NCI-H2107 (cell line): Measurements from ENCODE around the gene ATP9A.

Experiments
- DNase-seq: peaks from one replicate; lab custom pipeline; 2025; lab: John Stamatoyannopoulos, UW

Gene ATP9A

DNA sequence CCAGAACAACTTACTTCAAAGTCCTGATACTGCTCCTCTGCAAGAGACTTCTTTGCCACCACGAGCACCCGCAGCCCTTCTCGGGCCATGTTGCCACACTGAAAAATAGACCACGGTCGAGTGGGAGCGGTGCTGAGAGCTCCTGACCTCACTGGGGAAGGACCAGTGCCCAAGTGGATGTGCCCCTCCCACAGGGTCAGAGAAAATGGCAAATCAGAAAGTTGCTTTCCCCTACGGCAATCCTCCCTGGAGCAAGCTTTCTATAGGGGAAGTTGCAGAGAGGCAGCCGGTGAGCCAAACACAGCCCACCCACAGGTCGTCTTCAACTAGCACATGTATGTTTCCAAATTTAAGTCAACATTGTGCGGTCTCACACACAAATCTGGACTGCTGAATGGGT is 140.6 kb downstream of the ATP9A start:
- no peak for DNase-seq

DNA sequence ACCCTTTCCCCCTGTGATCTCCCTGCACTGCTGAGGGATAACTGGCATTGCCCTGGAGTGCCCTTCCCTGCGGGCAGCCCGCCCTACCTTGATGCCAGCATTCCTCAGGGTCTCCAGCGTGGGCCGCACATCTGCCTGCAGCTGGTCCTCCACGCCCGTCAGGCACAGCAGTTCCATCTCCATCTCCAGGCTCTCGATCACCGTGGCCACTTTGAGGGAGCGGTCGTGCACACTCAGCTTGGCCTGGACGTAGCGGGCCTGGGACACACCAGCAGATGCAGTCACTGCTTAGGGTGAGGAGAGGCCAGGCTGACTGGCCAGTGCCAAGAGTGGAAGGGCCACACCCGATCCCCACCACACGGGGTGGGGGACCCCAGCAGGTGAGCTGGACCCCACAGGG is 143.1 kb downstream of the ATP9A start:
- no peak for DNase-seq

DNA sequence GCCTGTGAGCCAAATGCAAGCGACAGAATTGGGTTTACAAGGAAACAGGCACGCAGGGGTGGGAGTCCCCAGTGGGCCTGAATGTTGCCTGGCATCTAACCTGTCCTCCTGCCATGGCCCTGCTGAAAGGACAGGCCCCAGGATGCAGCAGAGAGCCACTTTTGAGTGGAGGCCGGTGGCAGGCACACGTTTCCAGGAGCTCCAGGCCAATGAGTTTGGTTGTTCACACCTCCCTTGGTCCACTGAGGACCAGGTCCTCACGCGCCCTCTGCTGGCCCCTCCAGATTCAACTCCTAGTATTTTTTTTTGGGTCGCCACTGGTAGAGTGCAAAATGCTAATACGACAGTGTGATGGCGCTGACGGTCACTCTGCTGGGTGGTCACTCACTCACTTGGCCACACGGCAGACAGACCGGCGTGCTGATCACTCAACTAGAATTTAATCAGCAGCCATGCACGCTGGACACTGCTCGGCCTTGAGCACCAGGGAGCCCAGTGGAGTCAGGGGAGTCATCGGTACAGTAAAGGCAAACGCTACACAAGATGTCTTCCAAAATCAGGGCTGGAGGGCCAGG is 143.9 kb downstream of the ATP9A start:
- no peak for DNase-seq

DNA sequence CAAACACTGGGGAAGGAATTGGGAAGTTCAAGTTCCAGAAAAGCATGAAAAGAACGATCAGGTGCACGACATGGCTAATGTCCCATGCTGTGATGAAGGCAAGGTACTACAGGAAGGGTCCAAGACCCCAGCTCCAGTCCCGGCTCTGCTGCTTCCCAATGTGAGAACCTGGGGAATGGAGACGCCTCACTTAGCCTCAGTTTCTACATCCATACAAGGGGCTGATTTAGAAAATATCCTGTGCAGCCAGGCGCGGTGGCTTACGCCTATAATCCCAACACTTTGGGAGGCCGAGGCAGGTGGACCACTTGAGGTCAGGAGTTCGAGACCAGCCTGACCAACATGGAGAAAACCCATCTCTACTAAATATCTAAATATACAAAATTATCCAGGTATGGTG is 144.9 kb downstream of the ATP9A start:
- no peak for DNase-seq

DNA sequence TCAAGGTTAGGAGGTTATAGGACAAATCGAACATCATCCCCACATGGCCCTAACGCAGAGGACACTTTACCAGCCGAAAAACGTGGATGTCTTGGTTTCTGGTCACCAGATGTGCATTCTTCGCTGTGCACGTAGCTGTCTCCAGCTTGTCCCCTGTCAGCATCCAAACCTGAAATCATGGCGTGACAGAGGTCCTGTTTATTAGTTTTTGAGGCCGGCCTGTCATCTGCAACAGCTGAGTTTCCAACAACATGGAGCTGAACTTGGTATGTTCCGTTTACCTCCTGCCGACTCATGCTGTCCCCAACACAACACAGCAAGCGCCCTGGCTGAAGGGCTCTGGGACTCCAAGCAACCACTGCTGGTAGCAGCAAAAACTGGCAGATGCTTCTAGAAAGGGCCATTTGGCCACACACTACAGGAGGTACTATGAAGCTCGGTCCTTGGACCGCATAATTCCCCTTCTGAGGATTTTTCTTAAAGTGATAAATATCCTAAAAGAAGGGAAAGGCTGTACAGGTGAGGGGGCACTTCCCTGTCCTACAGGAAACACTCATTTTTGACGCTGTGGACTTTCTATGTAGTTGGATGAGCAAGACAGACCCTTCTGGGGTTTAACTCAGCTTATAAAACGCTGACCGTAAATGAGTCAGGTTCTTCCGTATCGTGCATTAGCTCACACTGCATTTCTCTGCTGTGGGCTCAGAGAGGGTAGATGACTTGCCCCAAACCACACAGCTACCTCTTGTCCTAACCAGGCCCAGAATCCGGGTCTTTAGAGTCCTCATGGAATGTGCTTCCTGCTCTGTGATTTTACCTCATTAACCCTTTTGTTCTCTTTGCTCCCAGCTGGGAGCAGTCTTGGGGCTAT is 146.0 kb downstream of the ATP9A start:
- no peak for DNase-seq

DNA sequence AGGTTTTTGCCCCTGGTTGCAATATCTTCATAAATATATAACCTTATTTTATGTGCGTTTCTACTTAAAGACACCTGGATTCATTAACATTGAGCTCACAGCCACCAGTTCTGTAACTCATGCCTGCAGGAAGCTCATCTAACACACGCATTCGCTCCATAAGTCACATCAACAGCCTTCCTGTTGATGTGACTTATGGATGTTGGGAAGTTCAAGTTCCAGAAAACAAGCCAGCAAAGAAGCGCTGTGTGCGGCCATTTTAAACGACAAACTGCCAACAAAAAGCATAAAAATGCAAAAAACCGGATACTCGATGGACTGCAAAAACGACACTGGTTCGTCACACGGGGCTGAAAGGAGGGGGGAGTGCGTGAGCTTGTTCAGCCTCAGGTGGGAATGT is 147.8 kb downstream of the ATP9A start:
- DNase-seq = no peak

DNA sequence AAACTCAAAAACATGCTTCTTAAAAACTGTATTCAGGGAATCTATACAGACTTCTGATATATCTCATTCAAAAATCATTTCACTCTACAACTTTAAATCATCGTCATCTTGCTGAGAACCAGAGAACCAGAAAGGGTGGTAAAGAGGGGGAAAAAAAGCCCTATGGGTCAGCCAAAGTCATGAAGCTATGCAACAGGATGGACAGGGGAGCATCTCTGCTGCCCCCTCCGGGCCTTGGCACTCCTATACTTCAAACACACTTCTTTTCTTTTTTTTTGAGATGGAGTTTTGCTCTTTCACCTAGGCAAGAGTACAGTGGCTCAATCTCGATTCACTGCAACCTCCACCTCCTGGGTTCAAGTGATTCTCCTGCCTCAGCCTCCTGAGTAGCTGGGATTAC is 152.1 kb downstream of the ATP9A start:
- DNase-seq = no peak

DNA sequence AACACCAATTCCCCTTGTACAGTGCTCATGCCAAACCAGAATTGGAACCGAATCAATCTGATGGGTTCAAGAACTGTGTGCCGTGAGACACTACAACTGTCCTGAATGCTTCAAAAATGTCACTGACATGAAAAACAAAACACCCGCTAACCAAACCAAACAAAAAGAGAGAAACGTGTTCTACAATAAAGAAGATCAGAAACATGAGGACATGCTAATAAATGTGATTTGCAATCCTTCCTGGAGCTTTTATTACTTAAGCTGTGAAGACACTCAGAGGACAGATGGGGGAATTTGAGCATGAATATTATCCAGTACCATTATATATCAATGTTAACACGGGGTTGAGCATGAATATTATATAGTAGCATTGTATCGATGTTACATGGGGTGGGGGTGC is 153.5 kb downstream of the ATP9A start:
- no peak for DNase-seq

DNA sequence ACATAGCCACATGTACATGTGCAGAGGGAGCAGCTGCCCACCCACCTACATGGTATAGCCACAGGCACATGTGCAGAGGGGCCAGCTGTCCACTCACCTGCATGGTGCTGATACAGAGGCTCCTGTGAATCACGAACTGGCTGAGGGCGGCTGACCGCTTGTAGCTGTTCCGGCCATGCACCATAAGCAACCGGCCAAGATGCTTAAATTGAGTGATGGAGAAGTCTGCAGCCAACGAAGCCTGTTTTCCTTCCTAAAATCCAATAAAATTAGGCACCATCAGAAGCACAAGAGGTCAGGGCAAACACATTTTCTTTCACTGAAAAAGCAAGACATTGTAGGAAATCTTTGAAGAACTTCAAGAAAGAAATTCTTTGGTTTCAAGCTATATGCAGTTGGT is 154.6 kb downstream of the ATP9A start:
- DNase-seq = no peak

DNA sequence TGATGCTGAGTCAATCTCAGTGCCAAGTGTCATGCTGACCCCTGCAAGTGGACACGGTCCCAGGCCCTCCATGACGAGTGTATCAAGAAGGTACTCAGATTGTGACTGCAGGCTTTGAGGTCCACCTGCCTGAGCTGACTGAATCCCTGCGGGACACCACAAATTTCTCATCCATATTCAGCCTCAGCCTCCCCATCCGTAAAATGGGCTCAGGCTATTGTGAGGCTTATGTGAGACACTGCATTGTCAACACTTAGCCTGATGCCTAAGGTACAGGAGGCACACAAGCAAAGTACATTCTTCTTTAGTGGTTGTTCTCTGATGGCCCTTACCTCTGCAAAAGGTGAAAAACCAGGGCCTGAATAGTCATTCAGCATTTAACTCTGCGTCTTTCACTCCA is 155.3 kb downstream of the ATP9A start:
- DNase-seq = no peak

DNA sequence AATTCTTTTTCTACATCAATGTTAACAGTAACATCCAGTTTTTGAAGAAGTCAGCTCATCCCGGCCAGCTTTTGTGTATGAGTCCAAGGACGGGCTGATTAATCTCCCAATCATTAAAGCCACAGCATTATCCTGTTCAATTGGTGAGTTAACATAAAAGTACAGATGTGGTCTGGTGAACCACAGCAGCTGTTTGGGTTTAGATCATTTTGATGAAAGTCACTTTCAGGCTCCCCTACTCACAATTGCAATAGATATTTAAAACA is 156.6 kb downstream of the ATP9A start:
- no peak for DNase-seq

DNA sequence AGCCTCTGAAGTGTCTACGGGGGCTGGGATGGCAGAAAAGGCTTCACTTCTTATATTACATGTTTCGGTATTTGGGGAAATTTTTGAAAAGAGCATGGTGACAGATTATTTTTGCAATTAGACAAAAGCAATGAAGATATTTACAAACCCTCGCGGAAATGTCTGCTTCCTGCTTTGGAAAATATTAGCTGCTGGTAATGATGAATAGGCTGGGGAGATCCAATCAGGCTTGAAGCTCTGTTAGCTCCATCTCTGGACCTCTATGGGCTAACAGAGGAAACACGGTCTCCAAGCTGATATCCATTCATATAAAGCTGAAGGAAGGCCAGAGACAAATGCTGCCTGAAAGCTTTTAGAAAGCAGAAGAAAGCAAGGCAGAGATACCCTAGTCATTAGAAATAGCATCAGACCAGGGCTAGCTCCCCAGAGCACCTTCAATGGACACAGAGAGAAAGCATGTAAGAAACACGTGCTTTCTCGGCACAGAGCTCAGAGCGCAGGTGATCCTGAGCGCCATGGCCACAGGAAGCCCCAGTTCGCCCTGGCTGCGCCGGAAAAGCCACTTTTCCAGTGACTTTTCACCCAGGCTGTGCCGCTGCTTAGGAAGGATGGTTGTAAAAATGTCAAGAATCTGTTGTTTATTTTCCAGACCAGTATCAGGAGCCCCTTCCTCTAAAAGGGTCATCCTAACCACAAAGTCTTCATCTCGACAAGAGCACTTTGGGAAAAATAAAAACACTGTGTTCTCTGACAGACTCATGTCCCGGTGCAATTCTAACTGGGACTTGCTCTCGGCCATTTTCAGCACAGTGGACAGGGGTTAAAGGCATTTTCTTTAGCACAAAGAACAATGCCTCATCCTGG is 157.2 kb downstream of the ATP9A start:
- DNase-seq = no peak

DNA sequence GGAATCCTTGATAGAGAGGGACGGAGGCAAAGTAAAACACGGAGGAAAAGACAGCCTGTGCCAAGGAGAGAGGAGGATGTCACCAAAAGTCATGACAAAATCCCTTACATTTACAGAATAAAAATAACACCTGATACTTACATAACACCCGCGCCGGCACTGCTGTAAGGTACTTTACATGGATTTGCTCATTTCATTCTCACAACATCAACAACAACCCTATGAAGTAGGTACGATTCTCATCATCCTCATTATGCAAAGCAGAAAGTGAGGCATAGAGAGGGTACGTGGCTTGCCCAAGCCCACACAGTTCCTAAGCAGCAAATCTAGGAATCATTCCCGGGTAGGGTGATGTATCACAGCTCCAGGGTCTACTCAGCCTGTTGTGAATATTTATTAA is 158.1 kb downstream of the ATP9A start:
- no peak for DNase-seq

DNA sequence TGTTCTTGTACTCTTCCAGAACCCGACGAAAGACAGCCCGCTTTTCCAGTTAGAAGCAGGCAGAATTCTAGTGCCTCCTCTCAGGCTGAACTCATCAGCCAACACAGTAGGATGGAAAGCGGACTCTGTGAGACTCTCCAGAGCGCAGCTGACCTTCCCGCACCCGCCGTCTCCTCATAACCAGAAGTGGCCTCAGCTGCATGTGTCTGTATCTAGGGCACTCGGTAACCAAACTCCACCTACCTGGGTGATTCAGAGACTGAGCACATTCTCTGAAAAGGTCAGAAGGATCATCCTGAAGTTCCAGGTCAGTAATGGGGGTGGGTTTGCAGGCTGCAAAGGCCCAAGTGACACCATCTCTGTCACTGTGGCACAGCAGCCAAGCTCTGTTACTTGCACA is 158.9 kb downstream of the ATP9A start:
- DNase-seq = no peak

DNA sequence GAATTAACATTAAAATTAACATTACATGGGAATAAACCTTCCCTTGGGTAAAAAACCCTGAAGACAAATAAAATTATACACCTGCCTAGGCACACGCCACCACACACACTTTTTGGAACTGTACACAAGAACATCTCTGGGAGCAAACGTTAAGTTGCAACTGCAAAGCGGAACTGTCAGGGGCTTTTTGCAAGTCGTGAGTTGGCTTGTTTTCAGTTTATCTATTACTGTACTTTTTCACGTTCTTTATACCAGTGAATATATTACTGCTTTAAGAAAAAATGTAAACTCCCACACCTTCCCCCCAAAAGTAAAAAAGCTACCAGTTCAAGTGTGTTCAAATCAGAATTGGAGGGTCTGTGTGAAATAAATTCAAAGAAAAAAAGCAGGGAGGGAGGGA is 160.1 kb downstream of the ATP9A start:
- no peak for DNase-seq

DNA sequence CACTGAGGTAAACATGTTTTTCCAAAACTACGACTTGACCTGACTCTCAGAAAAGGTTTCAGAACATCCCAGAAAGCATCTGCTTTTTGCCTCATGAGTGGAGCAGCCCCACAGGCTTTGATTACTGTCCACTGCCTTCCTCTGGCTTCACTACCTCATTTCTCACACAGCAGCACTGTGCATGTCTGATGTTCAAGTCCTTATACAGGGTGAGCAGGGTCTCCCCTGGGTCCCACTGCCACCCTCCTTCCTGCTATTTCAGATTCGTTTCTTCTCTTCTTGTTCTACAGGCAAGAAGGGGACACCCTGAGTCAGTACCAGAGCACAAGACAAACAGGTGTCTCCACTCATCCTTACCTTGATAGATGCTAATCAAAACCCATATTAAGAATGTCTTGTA is 161.0 kb downstream of the ATP9A start:
- no peak for DNase-seq

DNA sequence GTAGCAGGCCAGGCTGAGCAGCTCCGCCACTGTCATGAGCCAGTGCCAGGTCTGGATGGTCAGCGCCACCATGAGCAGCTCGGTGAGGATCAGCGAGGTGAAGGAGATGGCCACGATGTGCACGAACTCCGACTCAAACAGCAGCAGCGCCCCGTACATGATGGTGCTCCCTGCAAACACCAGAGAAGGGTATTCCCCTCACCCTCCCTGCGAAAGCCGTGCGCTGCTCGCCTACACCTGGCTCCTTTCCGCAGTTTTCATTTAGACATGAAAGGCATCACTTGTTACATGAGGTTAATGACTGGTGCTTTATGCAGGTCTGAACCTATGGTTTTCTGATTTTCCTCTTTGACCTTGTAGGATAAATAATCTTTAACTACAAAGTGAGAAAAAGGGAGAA is 163.3 kb downstream of the ATP9A start:
- no peak for DNase-seq

DNA sequence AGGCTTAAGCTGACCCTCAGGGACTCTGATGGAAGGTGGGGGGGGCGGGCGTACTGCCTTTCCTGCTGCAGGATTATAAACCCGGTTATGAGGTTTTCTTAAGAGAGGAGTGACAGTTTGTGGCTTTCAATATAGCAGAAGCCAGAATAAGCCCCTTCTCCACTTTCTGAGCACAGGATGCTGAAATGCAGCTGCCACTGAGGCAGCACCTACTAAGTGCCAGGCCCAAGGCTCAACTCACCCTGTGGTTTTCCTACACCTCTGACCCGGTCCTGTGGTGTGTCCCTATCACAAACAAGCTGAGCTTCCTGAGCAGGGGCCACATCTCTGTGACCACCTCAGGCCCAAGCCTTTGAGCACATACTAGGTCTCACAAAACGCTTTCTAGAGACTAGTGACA is 166.1 kb downstream of the ATP9A start:
- DNase-seq = no peak

DNA sequence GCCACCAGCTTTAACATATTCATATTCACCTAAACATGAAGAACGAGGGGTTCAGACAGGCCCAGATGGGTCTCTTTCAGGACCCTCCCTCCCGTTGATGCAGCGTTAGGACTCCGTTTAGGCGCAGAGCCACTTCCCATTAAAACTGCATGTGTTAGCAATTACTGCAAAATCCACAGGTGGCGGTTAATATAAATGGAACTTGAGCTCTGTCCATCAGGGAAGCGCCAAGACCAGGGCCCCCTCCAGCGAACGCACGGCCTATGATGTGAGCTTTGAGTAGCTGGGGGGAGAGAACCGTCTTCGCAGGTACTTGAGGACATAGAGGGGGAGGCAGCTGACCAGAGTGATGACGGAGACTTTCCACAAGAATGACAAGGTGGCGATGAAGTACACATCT is 167.2 kb downstream of the ATP9A start:
- no peak for DNase-seq

DNA sequence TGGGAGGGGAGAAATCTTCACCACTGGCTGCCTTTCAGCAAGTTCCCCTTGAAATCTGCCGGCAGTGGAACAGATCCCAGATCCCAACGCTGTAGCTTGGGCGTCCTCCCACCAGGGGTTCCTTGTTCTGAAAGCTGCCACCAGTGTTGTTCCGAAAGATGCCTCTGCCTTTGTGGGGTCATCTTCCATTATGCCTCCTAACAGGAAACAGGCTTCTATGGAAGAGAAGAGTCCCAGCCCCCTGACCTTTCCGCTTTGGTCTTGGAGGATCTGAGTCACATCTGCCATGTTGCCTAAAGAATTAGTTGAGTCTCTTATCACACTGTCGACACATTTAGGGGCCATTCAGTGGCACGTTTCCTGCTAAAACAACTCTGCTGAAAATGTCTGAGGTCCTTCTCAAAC is 168.2 kb downstream of the ATP9A start:
- DNase-seq = no peak

DNA sequence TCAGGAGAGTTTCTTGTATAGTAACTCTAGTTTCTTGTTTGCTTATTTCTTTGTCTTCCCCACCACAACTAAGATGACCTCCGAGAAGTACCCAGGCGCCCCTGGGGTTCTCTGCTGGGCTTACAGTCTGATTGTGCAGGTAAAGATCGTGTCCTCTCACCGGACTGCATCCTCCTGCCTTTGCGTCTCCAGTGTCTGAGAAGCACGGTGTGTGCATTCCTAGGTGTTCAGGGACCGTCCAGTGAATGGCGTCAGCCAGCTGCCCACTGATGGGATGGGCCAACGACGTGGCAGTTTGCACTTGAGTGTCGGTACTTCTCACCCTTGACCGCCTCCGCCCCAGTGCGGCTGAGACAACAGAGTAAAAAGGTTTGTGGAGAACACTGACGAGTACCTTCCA is 169.6 kb downstream of the ATP9A start:
- DNase-seq = no peak

DNA sequence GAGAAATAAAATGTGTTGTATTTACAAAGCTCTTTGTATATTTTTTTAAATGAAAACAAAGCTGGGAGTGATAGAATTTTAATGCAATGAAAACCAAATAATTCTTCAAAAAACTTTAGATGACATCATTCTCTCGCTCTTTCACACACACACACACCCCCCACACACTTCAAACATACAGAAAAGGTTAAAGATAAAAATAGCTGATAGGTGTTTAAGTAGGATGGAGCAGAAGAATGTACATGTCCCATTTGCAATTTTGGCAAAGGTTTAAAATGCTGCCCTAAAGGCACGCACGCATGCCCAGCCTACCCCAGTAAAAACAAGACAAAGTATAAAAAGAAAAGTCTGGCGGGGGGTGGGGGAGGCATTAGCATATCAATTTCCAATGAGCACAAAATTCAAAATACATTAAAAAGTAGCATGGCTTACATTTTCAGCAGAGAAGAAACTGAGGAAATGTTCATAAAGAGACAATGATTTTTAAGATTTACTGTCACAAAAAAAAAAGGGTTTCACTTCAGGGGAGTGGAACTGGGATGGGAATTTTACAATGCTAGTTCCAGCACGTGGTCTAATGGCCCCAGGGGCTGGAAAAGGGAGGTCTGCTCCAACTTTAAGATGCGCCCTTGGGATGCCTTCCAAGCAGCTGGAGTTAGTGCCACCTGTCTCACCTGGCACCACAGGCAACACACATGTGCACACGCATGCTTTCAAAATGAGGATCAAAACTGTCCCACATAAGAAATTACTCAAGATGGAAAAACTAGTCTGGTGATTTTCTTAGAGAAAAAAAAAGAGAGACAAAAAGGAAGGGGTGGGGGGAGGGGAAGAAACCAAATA is 170.6 kb downstream of the ATP9A start:
- no peak for DNase-seq
